ENCODE measurements around the gene PANX2. TPM values are rescaled to one million over a fixed set of nuclear protein-coding genes. Genes with fewer than 3 reads are reported as not detected.

Gene PANX2
- total RNA-seq, 1 donor from 2014 or later: 3.0 TPM

- ATAC-seq (peak; percentile 12), DNase-seq (no peak)
- intact Hi-C loops (cut with DNase I): no loop called here
- TF ChIP-seq, protein P1, sequence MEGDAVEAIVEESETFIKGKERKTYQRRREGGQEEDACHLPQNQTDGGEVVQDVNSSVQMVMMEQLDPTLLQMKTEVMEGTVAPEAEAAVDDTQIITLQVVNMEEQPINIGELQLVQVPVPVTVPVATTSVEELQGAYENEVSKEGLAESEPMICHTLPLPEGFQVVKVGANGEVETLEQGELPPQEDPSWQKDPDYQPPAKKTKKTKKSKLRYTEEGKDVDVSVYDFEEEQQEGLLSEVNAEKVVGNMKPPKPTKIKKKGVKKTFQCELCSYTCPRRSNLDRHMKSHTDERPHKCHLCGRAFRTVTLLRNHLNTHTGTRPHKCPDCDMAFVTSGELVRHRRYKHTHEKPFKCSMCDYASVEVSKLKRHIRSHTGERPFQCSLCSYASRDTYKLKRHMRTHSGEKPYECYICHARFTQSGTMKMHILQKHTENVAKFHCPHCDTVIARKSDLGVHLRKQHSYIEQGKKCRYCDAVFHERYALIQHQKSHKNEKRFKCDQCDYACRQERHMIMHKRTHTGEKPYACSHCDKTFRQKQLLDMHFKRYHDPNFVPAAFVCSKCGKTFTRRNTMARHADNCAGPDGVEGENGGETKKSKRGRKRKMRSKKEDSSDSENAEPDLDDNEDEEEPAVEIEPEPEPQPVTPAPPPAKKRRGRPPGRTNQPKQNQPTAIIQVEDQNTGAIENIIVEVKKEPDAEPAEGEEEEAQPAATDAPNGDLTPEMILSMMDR (IDR thresholded peaks at IDR 0.05): no peak
- peaks cover 51% of the 10 kb centered on the region for H3K4me1 ChIP-seq
- H3K9me3 ChIP-seq: no peaks in the 10 kb centered on the region
- peak overlapping the region; percentile 89 for H3K27ac ChIP-seq
- H3K4me3 ChIP-seq: peak overlapping the region; percentile 58
- H3K27me3 ChIP-seq: no peaks in the 10 kb centered on the region
- H3K36me3 ChIP-seq: peaks cover 24% of the 10 kb centered on the region
These were observed 20.6 kb downstream of the PANX2 start for GRCh38 chr22:50190941-50191741.

GRCh38 chr22:50192436-50193204 lies 22.1 kb downstream of the PANX2 start:
- no peaks in the 10 kb centered on the region for H3K9me3 ChIP-seq
- no peaks in the 10 kb centered on the region for H3K27me3 ChIP-seq
- peak overlapping the region; percentile 89 for H3K27ac ChIP-seq
- ATAC-seq (no peak), DNase-seq (no peak)
- no peak overlapping the region for H3K4me3 ChIP-seq
- intact Hi-C loops (cut with DNase I): no loop called here
- TF ChIP-seq, protein P1 (IDR thresholded peaks at IDR 0.05): no peak
- H3K36me3 ChIP-seq: peaks cover 33% of the 10 kb centered on the region
- H3K4me1 ChIP-seq: peaks cover 40% of the 10 kb centered on the region

- DNase-seq (no peak), ATAC-seq (no peak)
- Histone ChIP-seq H3K27ac (no peak overlapping the region), H3K4me3 (no peak overlapping the region), H3K27me3 (no peaks in the 10 kb centered on the region), H3K36me3 (peaks cover 41% of the 10 kb centered on the region), H3K9me3 (no peaks in the 10 kb centered on the region), H3K4me1 (peaks cover 39% of the 10 kb centered on the region)
- TF ChIP-seq, protein P1 (IDR thresholded peaks at IDR 0.05): no peak
- intact Hi-C loops (cut with DNase I): no loop called here
These were observed 23.1 kb downstream of the PANX2 start for GRCh38 chr22:50193621-50194020.

DNA sequence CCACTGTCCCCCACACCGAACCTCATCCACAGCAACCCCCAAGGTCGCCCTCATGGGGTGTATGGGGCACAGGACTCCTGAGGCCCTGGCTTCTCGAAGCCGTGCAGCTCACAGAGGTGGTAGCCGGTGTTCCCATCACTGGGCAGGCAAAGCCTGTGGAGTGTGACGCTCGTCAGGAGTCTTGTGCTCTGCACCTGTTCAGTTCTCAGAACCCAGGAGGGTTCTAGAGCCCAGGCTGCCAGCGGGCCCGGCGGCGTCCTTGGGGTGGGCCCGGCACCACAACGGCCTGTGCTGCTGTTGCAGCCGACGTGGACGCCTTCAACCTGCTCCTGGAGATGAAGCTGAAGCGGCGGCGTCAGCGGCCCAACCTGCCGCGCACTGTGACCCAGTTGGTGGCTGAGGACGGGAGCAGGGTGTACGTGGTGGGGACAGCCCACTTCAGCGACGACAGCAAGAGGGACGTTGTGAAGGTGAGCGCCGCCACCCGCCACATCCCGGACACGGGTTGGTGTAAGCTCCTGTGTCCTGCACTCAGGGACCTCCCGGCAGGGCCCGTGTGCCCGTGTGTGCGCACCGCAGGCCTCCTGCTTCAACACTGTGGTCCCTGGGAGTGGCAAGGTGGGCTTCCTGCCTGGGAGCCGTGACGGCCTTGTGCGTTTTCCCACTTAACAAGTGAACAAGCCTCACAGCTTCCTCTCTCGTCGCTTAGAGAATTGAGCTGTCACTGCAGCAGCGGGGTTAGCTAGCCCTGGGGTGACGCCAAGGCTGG lies 23.7 kb downstream of the PANX2 start:
- H3K4me3 ChIP-seq: no peak overlapping the region
- no peak for ATAC-seq
- no peaks in the 10 kb centered on the region for H3K27me3 ChIP-seq
- intact Hi-C loops (cut with DNase I): no loop called here
- no peak overlapping the region for H3K27ac ChIP-seq
- no peaks in the 10 kb centered on the region for H3K9me3 ChIP-seq
- H3K4me1 ChIP-seq: peaks cover 36% of the 10 kb centered on the region
- DNase-seq: no peak
- TF ChIP-seq, protein P1 (IDR thresholded peaks at IDR 0.05): no peak
- H3K36me3 ChIP-seq: peaks cover 45% of the 10 kb centered on the region

GRCh38 chr22:50196256-50196655 lies 25.7 kb downstream of the PANX2 start:
- H3K27ac ChIP-seq: no peak overlapping the region
- no peaks in the 10 kb centered on the region for H3K27me3 ChIP-seq
- DNase-seq (no peak), ATAC-seq (no peak)
- H3K4me1 ChIP-seq: peaks cover 23% of the 10 kb centered on the region
- H3K36me3 ChIP-seq: peaks cover 46% of the 10 kb centered on the region
- no peak overlapping the region for H3K4me3 ChIP-seq
- intact Hi-C loops (cut with DNase I): no loop called here
- TF ChIP-seq, protein P1 (IDR thresholded peaks at IDR 0.05): no peak
- H3K9me3 ChIP-seq: no peaks in the 10 kb centered on the region
